Stimulated activated CD8-positive, alpha-beta memory T cell treated with anti-CD3 and anti-CD28 coated beads, Interleukin-15, amount 100 ng/mL, for 48 hours (primary cell): Measurements from ENCODE around the gene SNAI3.

Source experiments
- DNase-seq, 2 donors: peaks; one replicate each; pipeline ENCODE4 v3.0.0-alpha.2; 2020; ENCODE audit warnings: low read depth in 2 of 2

The SNAI3 gene

GRCh38 chr16:88634994-88635670, 51.2 kb downstream of the SNAI3 start:
- no peak for DNase-seq

GRCh38 chr16:88634141-88634993, 51.9 kb downstream of the SNAI3 start:
- DNase-seq = peak; percentile 41 to 55

GRCh38 chr16:88633684-88634140, 52.6 kb downstream of the SNAI3 start:
- peak; percentile 47 to 66 for DNase-seq

- DNase-seq = no peak
Observed at GRCh38 chr16:88632587-88632930, 53.7 kb downstream of the SNAI3 start.

- DNase-seq = no peak
Observed at GRCh38 chr16:88631920-88632586, 54.3 kb downstream of the SNAI3 start.

GRCh38 chr16:88631384-88631783, 54.9 kb downstream of the SNAI3 start:
- no peak for DNase-seq

- DNase-seq = no peak
Observed at GRCh38 chr16:88630941-88631340, 55.4 kb downstream of the SNAI3 start.

- DNase-seq = no peak
Observed at GRCh38 chr16:88630433-88630832, 55.9 kb downstream of the SNAI3 start.

GRCh38 chr16:88629835-88630234, 56.5 kb downstream of the SNAI3 start:
- no peak for DNase-seq

GRCh38 chr16:88628512-88628974, 57.8 kb downstream of the SNAI3 start:
- DNase-seq = no peak
